Measurements from ENCODE around the gene NUP205. TPM values are rescaled to one million over a fixed set of nuclear protein-coding genes. Genes with fewer than 3 reads are reported as not detected.

The NUP205 gene
- total and polyA plus RNA-seq, 11 donors, result 9.4 to 18.6 (median 13.6) TPM

DNA sequence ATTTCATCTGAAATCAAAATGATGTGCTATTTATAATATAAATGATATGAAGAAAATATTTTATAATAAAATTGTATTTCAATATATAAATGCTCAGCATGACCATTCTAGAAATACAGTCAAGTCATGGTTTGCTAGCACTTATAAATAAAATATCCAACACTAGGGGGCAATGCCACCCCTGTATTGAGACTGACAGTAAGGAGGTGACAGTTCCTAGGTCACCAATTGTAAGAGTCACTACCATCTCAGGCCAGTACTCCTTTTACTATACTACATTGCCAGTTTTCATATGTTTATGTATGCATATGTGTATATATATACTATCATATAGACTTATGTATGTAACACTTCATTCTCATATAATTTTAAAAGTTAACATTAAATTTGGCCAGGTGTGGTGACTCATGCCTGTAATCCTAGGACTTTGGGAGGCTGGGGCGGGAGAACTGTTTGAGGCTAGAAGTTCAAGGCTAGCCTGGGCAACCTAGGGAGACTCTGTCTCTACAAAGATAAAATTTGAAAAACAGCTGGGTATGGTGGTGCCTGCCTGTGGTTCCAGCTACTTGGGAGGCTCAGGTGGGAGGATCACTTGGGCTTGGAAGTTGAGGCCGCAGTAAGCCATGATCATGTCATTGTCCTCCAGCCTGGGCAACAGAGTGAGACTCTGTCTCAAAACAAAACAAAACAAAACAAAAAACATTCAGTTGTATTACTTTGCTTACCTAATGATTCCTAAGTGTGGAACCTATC lies 45.4 kb upstream of the NUP205 start:
- intact Hi-C loops (cut with DNase I), result loop anchor here in 4 of 10 donors (5.0 to 10.0 kb wide), 3 partner anchors 45 to 230 kb away; partner anchors contain the start of gene NUP205 (in 2 of the 4)
- ATAC-seq (no peak), DNase-seq (no peak)
- Histone ChIP-seq H3K9me3 (no peaks in the 10 kb centered on the region), H3K36me3 (no peaks in the 10 kb centered on the region), H3K27me3 (no peaks in the 10 kb centered on the region), H3K4me3 (no peak overlapping the region), H3K4me1 (peaks cover 6 to 23% (median 17%) of the 10 kb centered on the region in 12 donors), H3K27ac (no peak overlapping the region)
- no peak for TF ChIP-seq POLR2A (IDR thresholded peaks at IDR 0.05)
- TF ChIP-seq, protein P1, sequence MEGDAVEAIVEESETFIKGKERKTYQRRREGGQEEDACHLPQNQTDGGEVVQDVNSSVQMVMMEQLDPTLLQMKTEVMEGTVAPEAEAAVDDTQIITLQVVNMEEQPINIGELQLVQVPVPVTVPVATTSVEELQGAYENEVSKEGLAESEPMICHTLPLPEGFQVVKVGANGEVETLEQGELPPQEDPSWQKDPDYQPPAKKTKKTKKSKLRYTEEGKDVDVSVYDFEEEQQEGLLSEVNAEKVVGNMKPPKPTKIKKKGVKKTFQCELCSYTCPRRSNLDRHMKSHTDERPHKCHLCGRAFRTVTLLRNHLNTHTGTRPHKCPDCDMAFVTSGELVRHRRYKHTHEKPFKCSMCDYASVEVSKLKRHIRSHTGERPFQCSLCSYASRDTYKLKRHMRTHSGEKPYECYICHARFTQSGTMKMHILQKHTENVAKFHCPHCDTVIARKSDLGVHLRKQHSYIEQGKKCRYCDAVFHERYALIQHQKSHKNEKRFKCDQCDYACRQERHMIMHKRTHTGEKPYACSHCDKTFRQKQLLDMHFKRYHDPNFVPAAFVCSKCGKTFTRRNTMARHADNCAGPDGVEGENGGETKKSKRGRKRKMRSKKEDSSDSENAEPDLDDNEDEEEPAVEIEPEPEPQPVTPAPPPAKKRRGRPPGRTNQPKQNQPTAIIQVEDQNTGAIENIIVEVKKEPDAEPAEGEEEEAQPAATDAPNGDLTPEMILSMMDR (IDR thresholded peaks at IDR 0.05), result peak; percentile 41 to 73 (median 58)
- WGBS, 4 donors, result 92 to 98% (median 95%) methylated on average over 2 of the region's 2 CpGs

DNA sequence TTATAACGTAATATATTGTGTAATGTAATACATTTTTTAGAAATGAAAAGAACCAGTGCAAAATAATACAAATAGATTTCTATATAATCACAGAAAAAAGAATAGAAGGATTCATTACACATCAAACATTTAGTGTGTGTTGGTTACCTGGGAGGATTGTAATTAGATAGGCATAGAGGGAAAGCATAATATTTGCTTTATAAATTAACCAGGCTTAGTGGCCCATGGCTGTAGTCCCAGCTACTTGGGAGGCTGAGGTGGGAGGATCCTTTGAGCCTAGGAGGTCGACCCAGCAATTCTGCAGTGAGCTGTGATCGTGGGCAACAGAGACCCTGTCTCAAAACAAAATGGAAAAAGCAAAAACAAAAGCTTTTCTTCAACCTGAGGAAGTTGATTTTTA lies 42.9 kb upstream of the NUP205 start:
- no peak for TF ChIP-seq POLR2A (IDR thresholded peaks at IDR 0.05)
- TF ChIP-seq, protein P1 (IDR thresholded peaks at IDR 0.05), result no peak
- no peaks in the 10 kb centered on the region for H3K27me3 ChIP-seq
- no peaks in the 10 kb centered on the region for H3K9me3 ChIP-seq
- peaks cover 0 to 10% (median 5%) of the 10 kb centered on the region in 12 donors for H3K4me1 ChIP-seq
- 71 to 83% (median 79%) methylated on average over 3 of the region's 3 CpGs for WGBS, 4 donors
- H3K36me3 ChIP-seq, result no peaks in the 10 kb centered on the region
- intact Hi-C loops (cut with DNase I), result loop anchor here in 4 of 10 donors (5.0 to 10.0 kb wide), 3 partner anchors 42 to 233 kb away; partner anchors contain the start of gene NUP205 (in 2 of the 4)
- H3K27ac ChIP-seq, result no peak overlapping the region
- H3K4me3 ChIP-seq, result no peak overlapping the region
- ATAC-seq, result no peak
- DNase-seq, result no peak

DNA sequence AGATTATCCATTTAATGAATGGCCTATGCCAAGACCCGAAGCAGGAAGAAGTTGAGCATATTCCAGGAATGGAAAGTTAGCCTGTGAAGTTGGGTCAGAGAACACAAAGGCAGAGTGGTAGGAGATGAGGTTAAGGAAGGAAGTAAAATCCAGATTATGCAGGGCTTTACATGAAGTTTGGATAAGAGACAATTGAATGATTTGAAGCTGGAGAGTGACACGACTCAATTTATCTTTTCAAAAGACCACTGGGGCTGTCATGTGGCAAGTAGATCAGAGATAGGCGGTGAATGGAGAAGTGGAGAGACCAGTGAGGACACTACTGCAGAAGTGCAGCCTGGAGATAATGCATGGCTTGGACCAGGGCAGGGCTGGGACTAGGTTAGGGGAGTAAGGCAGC lies 40.7 kb upstream of the NUP205 start:
- no peaks in the 10 kb centered on the region for H3K4me1 ChIP-seq
- ATAC-seq (no peak), DNase-seq (no peak)
- H3K27ac ChIP-seq, result no peak overlapping the region
- no peaks in the 10 kb centered on the region for H3K27me3 ChIP-seq
- no peaks in the 10 kb centered on the region for H3K36me3 ChIP-seq
- no peaks in the 10 kb centered on the region for H3K9me3 ChIP-seq
- H3K4me3 ChIP-seq, result no peak overlapping the region
- intact Hi-C loops (cut with DNase I), result loop anchor here in 1 of 10 donors (10.0 kb wide), 1 partner anchor 128 kb away; no protein-coding TSS in a partner anchor
- WGBS, 4 donors, result 61 to 71% (median 64%) methylated on average over 3 of the region's 3 CpGs
- no peak for TF ChIP-seq POLR2A (IDR thresholded peaks at IDR 0.05)
- TF ChIP-seq, protein P1 (IDR thresholded peaks at IDR 0.05), result no peak

DNA sequence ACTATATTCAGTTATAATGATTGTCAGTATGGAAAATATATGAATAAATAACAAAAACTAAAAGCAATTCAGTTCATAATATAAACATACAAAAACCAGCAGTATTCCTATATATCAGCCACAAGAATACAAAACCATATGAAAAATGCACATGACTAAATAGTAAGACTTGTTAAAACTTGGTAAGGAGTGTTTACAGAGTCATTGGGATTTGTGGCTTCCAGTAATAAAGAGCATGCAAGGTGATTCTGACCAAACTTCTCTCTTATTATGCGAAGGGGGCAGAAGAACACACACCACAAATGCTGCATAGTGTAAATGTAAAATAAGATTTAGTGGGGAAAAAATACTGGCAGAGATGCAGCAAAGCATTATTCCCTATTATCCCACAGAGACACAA lies 39.0 kb upstream of the NUP205 start:
- 82 to 100% (median 97%) methylated on average over 1 of the region's 1 CpG for WGBS, 4 donors
- no peak overlapping the region for H3K4me3 ChIP-seq
- peaks cover 0 to 9% (median 0%) of the 10 kb centered on the region in 12 donors for H3K9me3 ChIP-seq
- intact Hi-C loops (cut with DNase I), result loop anchor here in 1 of 10 donors (10.0 kb wide), 1 partner anchor 126 kb away; no protein-coding TSS in a partner anchor
- DNase-seq (no peak), ATAC-seq (no peak)
- no peaks in the 10 kb centered on the region for H3K27me3 ChIP-seq
- no peaks in the 10 kb centered on the region for H3K4me1 ChIP-seq
- H3K36me3 ChIP-seq, result no peaks in the 10 kb centered on the region
- TF ChIP-seq, protein P1 (IDR thresholded peaks at IDR 0.05), result no peak
- no peak for TF ChIP-seq POLR2A (IDR thresholded peaks at IDR 0.05)
- no peak overlapping the region for H3K27ac ChIP-seq

Measured in heart left ventricle (tissue), 16 donors.